Liver (tissue), 9 donors: Measurements from ENCODE around the gene CLINT1. TPM values are rescaled to one million over a fixed set of nuclear protein-coding genes. Genes with fewer than 3 reads are reported as not detected.
A peak's percentile ranks its signal among the peaks of the same experiment; 100 is the strongest.

Source experiments
- DNase-seq: peaks from one replicate; pipeline ENCODE4 v3.0.0-alpha.2; 2017; ENCODE audit warnings: low spot score
- H3K27ac ChIP-seq, 2 donors: one replicate each; pipeline ENCODE4 v1.7.0; 2013; ENCODE audit warnings: inconsistent platforms in 2 of 2, low read length in 2 of 2, control low read depth in 1 of 2, low read depth in 1 of 2, mild to moderate bottlenecking in 1 of 2
- H3K27me3 ChIP-seq, 4 donors: one replicate each; pipeline versions ENCODE4 v1.6.1 to v1.7.0; 2013; ENCODE audit warnings: low read length in 3 of 4, inconsistent platforms in 1 of 4, mild to moderate bottlenecking in 1 of 4, moderate library complexity in 1 of 4; ENCODE audit not compliant: control insufficient read depth in 4 of 4, insufficient read depth in 4 of 4
- H3K36me3 ChIP-seq, 4 donors: one replicate each; pipeline versions ENCODE4 v1.6.1 to v1.7.0; 2013; ENCODE audit warnings: low read length in 3 of 4, mild to moderate bottlenecking in 3 of 4, low read depth in 1 of 4, moderate library complexity in 1 of 4; ENCODE audit not compliant: control insufficient read depth in 4 of 4, insufficient read depth in 3 of 4
- H3K4me1 ChIP-seq, 4 donors: one replicate each; pipeline versions ENCODE4 v1.6.1 to v1.7.0; 2013; ENCODE audit warnings: low read length in 3 of 4, mild to moderate bottlenecking in 3 of 4, moderate library complexity in 1 of 4; ENCODE audit not compliant: control insufficient read depth in 4 of 4, insufficient read depth in 4 of 4
- H3K4me3 ChIP-seq, 3 donors: one replicate each; pipeline versions ENCODE4 v1.6.1 to v1.7.0; 2013; ENCODE audit warnings: low read length in 3 of 3, control low read depth in 1 of 3, low read depth in 1 of 3, mild to moderate bottlenecking in 1 of 3
- H3K9ac ChIP-seq, 2 donors: one replicate each; pipeline ENCODE4 v1.7.0; 2013; ENCODE audit warnings: low read length in 2 of 2, mild to moderate bottlenecking in 2 of 2, moderate library complexity in 2 of 2, control low read depth in 1 of 2, low read depth in 1 of 2
- H3K9me3 ChIP-seq, 4 donors: one replicate each; pipeline versions ENCODE4 v1.6.1 to v1.7.0; 2013; ENCODE audit warnings: low read length in 3 of 4; ENCODE audit not compliant: control insufficient read depth in 4 of 4
- EGR1 ChIP-seq, 2 donors: IDR thresholded peaks; 2 replicates each; pipeline ENCODE4 v1.6.1; 2016 to 2018; ENCODE audit warnings: antibody characterized with exemption in 2 of 2, low read depth in 2 of 2
- FOXA1 ChIP-seq: IDR thresholded peaks from 2 replicates; pipeline ENCODE4 v1.6.1; 2016; ENCODE audit warnings: antibody characterized with exemption
- FOXA2 ChIP-seq: IDR thresholded peaks from 2 replicates; pipeline ENCODE4 v1.6.1; 2016; ENCODE audit warnings: antibody characterized with exemption
- GABPA ChIP-seq, 2 donors: IDR thresholded peaks in 1 of 2; conservative IDR thresholded peaks in 1 of 2; 2 replicates each; pipeline ENCODE4 v1.6.1; 2016; ENCODE audit warnings: antibody characterized with exemption in 2 of 2, mild to moderate bottlenecking in 1 of 2, moderate library complexity in 1 of 2
- HNF4A ChIP-seq, 2 donors: conservative IDR thresholded peaks; 2 replicates each; pipeline ENCODE4 v1.6.1; 2016; ENCODE audit warnings: antibody characterized with exemption in 2 of 2, mild to moderate bottlenecking in 2 of 2
- HNF4G ChIP-seq: IDR thresholded peaks from 2 replicates; pipeline ENCODE4 v1.6.1; 2016; ENCODE audit warnings: antibody characterized with exemption
- JUND ChIP-seq, 2 donors: IDR thresholded peaks; 2 replicates each; pipeline ENCODE4 v1.6.1; 2016; ENCODE audit warnings: antibody characterized with exemption in 2 of 2
- NR2F2 ChIP-seq: IDR thresholded peaks from 2 replicates; pipeline ENCODE4 v1.6.1; 2016; ENCODE audit warnings: antibody characterized with exemption
- RAD21 ChIP-seq, 2 donors: IDR thresholded peaks; 2 replicates each; pipeline ENCODE4 v1.6.1; 2016; ENCODE audit warnings: antibody characterized with exemption in 2 of 2, mild to moderate bottlenecking in 2 of 2
- RXRA ChIP-seq, 2 donors: IDR thresholded peaks; 2 replicates each; pipeline ENCODE4 v1.6.1; 2017 to 2018; ENCODE audit warnings: antibody characterized with exemption in 2 of 2, mild to moderate bottlenecking in 1 of 2
- SP1 ChIP-seq: IDR thresholded peaks from 2 replicates; pipeline ENCODE4 v1.6.1; 2018; ENCODE audit warnings: antibody characterized with exemption, mild to moderate bottlenecking
- YY1 ChIP-seq: IDR thresholded peaks from 2 replicates; pipeline ENCODE4 v1.6.1; 2016; ENCODE audit warnings: antibody characterized with exemption, mild to moderate bottlenecking
- WGBS: extraction: QIAGEN DNeasy Blood & Tissue Kit; methylation state at CpG from one replicate; pipeline ENCODE4 v1.1.7; 2013; 5-methylcytosine and 5-hydroxymethylcytosine counted together
- polyA plus RNA-seq, 2 donors: library from polyadenylated mRNA; stranded (reverse) in 1 of 2; unstranded in 1 of 2; fragments of 200-250 nt in 1 of 2; fragments of >200 nt in 1 of 2; fragmentation: Nextera tagmentation in 1 of 2; extraction: Ambion mirVana in 1 of 2; gene quantifications; one replicate each; pipeline versions ENCODE4 v1.2.1 to v1.2.3, GENCODE V29; 2013 to 2015
- total RNA-seq, 2 donors: library from RNA; depleted of rRNA; stranded (reverse); fragments of >200 nt; gene quantifications; one replicate each; pipeline ENCODE4 v1.2.3, GENCODE V29; 2014
- TF ChIP-seq, protein P1 (sequence below): IDR thresholded peaks from 2 replicates; pipeline ENCODE4 v1.6.1; 2016; ENCODE audit warnings: antibody characterized with exemption, mild to moderate bottlenecking
- TF ChIP-seq, protein P2 (sequence below): IDR thresholded peaks from 2 replicates; pipeline ENCODE4 v1.6.1; 2016; ENCODE audit warnings: antibody characterized with exemption
- TF ChIP-seq, protein P3 (sequence below): IDR thresholded peaks from 2 replicates; pipeline ENCODE4 v1.6.1; 2016; ENCODE audit warnings: antibody characterized with exemption
- TF ChIP-seq, protein P4 (sequence below): fragments of 150-350 bp; IDR thresholded peaks from 2 replicates; pipeline ENCODE4 v1.5.1; 2017; ENCODE audit warnings: improper control_type of control experiment, low read depth, low read length; ENCODE audit not compliant: missing input control
- donor health status: healthy.
- donor health status: healthy.
- donor health status: healthy.
- donor health status: healthy.
- donor health status: healthy.

CLINT1 gene
- total and polyA plus RNA-seq, 4 donors: 34.8 to 115 (median 68.3) TPM

DNA sequence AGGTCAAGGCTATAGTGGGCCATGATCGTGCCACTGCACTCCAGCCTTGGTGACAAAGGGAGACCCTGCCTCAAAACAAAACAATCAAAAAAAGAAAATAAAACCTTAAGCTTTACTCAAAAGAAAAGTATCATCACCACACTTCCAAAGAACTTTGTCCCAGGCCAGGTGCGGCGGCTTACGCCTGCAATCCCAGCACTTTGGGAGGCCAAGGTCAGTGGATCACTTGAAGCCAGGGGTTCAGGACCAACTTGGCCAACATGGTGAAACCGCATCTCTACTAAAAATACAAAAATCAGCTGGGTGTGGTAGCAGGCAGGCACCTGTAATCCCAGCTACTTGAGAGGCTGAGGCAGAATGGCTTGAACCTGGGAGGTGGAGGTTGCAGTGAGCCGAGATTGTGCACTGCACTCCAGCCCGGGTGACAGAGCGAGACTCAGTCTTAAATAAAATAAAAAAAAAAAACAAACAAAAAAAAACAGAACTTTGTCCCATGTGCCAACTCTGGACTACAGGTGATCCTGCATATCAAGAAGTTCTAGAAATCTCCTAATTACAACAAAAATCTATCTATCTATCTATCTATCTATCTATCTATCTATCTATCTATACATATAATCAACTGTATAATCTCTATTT lies 19.7 kb downstream of the CLINT1 start:
- H3K27me3 ChIP-seq: no peaks in the 10 kb centered on the region
- H3K9me3 ChIP-seq: no peaks in the 10 kb centered on the region
- no peaks in the 10 kb centered on the region for H3K36me3 ChIP-seq
- TF ChIP-seq SP1: no peak
- no peak for TF ChIP-seq JUND (IDR thresholded peaks at IDR 0.05)
- no peak for TF ChIP-seq NR2F2
- TF ChIP-seq HNF4A (conservative IDR thresholded peaks at IDR 0.05): peak; percentile 48 to 56
- TF ChIP-seq EGR1 (IDR thresholded peaks at IDR 0.05; ENCODE audit: low read depth in 2 of 2): no peak
- peak; percentile 18 to 22 for TF ChIP-seq RXRA (IDR thresholded peaks at IDR 0.05)
- TF ChIP-seq, protein P1, sequence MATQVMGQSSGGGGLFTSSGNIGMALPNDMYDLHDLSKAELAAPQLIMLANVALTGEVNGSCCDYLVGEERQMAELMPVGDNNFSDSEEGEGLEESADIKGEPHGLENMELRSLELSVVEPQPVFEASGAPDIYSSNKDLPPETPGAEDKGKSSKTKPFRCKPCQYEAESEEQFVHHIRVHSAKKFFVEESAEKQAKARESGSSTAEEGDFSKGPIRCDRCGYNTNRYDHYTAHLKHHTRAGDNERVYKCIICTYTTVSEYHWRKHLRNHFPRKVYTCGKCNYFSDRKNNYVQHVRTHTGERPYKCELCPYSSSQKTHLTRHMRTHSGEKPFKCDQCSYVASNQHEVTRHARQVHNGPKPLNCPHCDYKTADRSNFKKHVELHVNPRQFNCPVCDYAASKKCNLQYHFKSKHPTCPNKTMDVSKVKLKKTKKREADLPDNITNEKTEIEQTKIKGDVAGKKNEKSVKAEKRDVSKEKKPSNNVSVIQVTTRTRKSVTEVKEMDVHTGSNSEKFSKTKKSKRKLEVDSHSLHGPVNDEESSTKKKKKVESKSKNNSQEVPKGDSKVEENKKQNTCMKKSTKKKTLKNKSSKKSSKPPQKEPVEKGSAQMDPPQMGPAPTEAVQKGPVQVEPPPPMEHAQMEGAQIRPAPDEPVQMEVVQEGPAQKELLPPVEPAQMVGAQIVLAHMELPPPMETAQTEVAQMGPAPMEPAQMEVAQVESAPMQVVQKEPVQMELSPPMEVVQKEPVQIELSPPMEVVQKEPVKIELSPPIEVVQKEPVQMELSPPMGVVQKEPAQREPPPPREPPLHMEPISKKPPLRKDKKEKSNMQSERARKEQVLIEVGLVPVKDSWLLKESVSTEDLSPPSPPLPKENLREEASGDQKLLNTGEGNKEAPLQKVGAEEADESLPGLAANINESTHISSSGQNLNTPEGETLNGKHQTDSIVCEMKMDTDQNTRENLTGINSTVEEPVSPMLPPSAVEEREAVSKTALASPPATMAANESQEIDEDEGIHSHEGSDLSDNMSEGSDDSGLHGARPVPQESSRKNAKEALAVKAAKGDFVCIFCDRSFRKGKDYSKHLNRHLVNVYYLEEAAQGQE: no peak
- no peak for TF ChIP-seq GABPA (IDR thresholded peaks at IDR 0.05 in 1 of 2, conservative IDR thresholded peaks at IDR 0.05 in 1 of 2)
- TF ChIP-seq FOXA1: no peak
- TF ChIP-seq HNF4G: no peak
- WGBS: 36% methylated on average over 8 of the region's 8 CpGs
- no peak overlapping the region for H3K9ac ChIP-seq
- H3K27ac ChIP-seq: no peak overlapping the region
- no peak overlapping the region for H3K4me3 ChIP-seq
- H3K4me1 ChIP-seq: peaks cover 12 to 62% (median 42%) of the 10 kb centered on the region in 4 donors
- DNase-seq: no peak

DNA sequence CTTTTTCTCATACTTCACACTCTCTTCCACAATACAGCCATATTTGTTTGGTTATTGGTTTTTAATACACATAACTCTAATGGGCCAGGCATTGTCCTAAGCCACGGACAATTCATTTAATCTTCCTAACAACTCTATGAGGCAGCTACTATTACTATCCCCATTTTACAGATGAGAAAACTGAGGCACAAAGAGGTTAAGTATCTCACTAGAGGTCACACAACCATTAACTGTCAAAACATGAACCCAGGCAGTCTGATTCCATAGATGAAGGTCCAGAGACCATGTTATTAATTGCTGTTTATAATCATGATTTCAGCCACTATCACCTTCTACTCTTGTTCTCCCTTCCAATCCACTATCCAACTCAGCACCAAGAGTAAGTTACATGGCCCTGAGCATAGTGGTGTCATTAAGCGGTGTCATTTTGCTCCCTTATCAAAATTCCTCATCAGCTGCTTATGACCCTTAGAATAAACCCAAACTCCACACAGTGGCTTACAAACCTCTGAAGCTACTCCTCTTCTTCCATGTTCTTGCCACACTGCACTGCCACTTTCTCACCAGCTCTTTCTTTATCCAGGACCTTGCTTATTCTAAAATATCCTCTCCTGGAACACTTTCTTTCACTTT lies 22.7 kb downstream of the CLINT1 start:
- 96% methylated on average over 2 of the region's 2 CpGs for WGBS
- peaks cover 10 to 59% (median 27%) of the 10 kb centered on the region in 4 donors for H3K4me1 ChIP-seq
- DNase-seq: no peak
- no peaks in the 10 kb centered on the region for H3K9me3 ChIP-seq
- no peak overlapping the region for H3K27ac ChIP-seq
- no peak overlapping the region for H3K9ac ChIP-seq
- no peaks in the 10 kb centered on the region for H3K27me3 ChIP-seq
- no peak overlapping the region for H3K4me3 ChIP-seq
- TF ChIP-seq, protein P2, sequence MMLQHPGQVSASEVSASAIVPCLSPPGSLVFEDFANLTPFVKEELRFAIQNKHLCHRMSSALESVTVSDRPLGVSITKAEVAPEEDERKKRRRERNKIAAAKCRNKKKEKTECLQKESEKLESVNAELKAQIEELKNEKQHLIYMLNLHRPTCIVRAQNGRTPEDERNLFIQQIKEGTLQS: no peak
- TF ChIP-seq NR2F2 (no peak), HNF4G (no peak), EGR1 (IDR thresholded peaks at IDR 0.05; ENCODE audit: low read depth in 2 of 2) (no peak), YY1 (no peak), SP1 (no peak), FOXA2 (no peak), FOXA1 (no peak), RAD21 (IDR thresholded peaks at IDR 0.05) (no peak), HNF4A (conservative IDR thresholded peaks at IDR 0.05) (no peak), JUND (IDR thresholded peaks at IDR 0.05) (no peak), RXRA (IDR thresholded peaks at IDR 0.05) (no peak), GABPA (IDR thresholded peaks at IDR 0.05 in 1 of 2, conservative IDR thresholded peaks at IDR 0.05 in 1 of 2) (no peak)
- TF ChIP-seq, protein P3, sequence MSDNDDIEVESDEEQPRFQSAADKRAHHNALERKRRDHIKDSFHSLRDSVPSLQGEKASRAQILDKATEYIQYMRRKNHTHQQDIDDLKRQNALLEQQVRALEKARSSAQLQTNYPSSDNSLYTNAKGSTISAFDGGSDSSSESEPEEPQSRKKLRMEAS: no peak
- TF ChIP-seq, protein P4, sequence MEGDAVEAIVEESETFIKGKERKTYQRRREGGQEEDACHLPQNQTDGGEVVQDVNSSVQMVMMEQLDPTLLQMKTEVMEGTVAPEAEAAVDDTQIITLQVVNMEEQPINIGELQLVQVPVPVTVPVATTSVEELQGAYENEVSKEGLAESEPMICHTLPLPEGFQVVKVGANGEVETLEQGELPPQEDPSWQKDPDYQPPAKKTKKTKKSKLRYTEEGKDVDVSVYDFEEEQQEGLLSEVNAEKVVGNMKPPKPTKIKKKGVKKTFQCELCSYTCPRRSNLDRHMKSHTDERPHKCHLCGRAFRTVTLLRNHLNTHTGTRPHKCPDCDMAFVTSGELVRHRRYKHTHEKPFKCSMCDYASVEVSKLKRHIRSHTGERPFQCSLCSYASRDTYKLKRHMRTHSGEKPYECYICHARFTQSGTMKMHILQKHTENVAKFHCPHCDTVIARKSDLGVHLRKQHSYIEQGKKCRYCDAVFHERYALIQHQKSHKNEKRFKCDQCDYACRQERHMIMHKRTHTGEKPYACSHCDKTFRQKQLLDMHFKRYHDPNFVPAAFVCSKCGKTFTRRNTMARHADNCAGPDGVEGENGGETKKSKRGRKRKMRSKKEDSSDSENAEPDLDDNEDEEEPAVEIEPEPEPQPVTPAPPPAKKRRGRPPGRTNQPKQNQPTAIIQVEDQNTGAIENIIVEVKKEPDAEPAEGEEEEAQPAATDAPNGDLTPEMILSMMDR: no peak
- TF ChIP-seq, protein P1: no peak
- no peaks in the 10 kb centered on the region for H3K36me3 ChIP-seq
